ENCODE data around the gene OR10K2.

Gene OR10K2

GRCh38 chr1:158371188-158371953 is 54.7 kb downstream of the OR10K2 start:
- peak; percentile 13 to 19 for DNase-seq (ENCODE audit: low read depth in 2 of 2)
